CD14-positive monocyte (primary cell): ENCODE measurements around the gene SLC22A3. TPM values are rescaled to one million over a fixed set of nuclear protein-coding genes. Genes with fewer than 3 reads are reported as not detected.

ENCODE experiments used
- DNase-seq, 3 donors: peaks; one replicate each; pipeline ENCODE4 v3.0.0-alpha.2; 2011 to 2022
- H2AFZ ChIP-seq: 2 replicates; pipeline ENCODE4 v1.6.0; 2012; ENCODE audit warnings: mild to moderate bottlenecking, low read depth, low read length, inconsistent platforms; ENCODE audit not compliant: insufficient read depth, poor library complexity, severe bottlenecking
- H3K27ac ChIP-seq, 2 donors: 1 replicate in 1 of 2; 2 replicates in 1 of 2; pipeline ENCODE4 v1.5.1; 2012 to 2013; ENCODE audit warnings: low read length in 2 of 2, control low read depth in 1 of 2, inconsistent platforms in 1 of 2, low read depth in 1 of 2, mild to moderate bottlenecking in 1 of 2
- H3K27me3 ChIP-seq, 2 donors: one replicate each; pipeline versions ENCODE4 v1.6.0 to v1.6.1; 2011 to 2013; ENCODE audit warnings: low read length in 2 of 2; ENCODE audit not compliant: control insufficient read depth in 2 of 2, insufficient read depth in 2 of 2
- H3K36me3 ChIP-seq, 2 donors: replicated peaks in 1 of 2; 1 replicate in 1 of 2; 2 replicates in 1 of 2; pipeline versions ENCODE4 v1.5.1 to v1.6.1; 2012 to 2013; ENCODE audit warnings: low read length in 2 of 2, control low read depth in 1 of 2, inconsistent platforms in 1 of 2, mild to moderate bottlenecking in 1 of 2; ENCODE audit not compliant: insufficient read depth in 2 of 2, control insufficient read depth in 1 of 2
- H3K4me1 ChIP-seq, 2 donors: 1 replicate in 1 of 2; 2 replicates in 1 of 2; pipeline versions ENCODE4 v1.5.1 to v1.6.1; 2012 to 2013; ENCODE audit warnings: low read length in 2 of 2, control low read depth in 1 of 2, inconsistent platforms in 1 of 2, mild to moderate bottlenecking in 1 of 2, moderate library complexity in 1 of 2; ENCODE audit not compliant: insufficient read depth in 2 of 2, control insufficient read depth in 1 of 2
- H3K4me2 ChIP-seq: replicated peaks from 2 replicates; pipeline ENCODE3; 2012; ENCODE audit warnings: low read length, moderate library complexity, mild to moderate bottlenecking; ENCODE audit not compliant: poor library complexity, severe bottlenecking; ENCODE audit errors: extremely low read depth
- H3K4me3 ChIP-seq, 3 experiments: fragments of 200-600 bp in 1 of 3; sonication (generic) in 1 of 3; replicated peaks in 1 of 3; 1 replicate in 2 of 3; 2 replicates in 1 of 3; pipeline ENCODE4 v1.5.1; 2011 to 2013; ENCODE audit warnings: low read length in 3 of 3, mild to moderate bottlenecking in 3 of 3, control low read depth in 2 of 3, low read depth in 2 of 3, inconsistent platforms in 1 of 3, moderate library complexity in 1 of 3
- H3K79me2 ChIP-seq: 2 replicates; pipeline ENCODE4 v1.6.0; 2012; ENCODE audit warnings: mild to moderate bottlenecking, control low read depth, inconsistent platforms, low read length, moderate library complexity; ENCODE audit not compliant: insufficient read depth
- H3K9ac ChIP-seq: 2 replicates; pipeline ENCODE4 v1.6.0; 2017; ENCODE audit warnings: low read length, mild to moderate bottlenecking; ENCODE audit not compliant: insufficient read depth, poor library complexity, severe bottlenecking
- H3K9me3 ChIP-seq, 2 donors: replicated peaks in 1 of 2; 1 replicate in 1 of 2; 2 replicates in 1 of 2; pipeline versions ENCODE4 v1.5.1 to v1.6.1; 2012 to 2013; ENCODE audit warnings: low read length in 2 of 2, control low read depth in 1 of 2; ENCODE audit not compliant: control insufficient read depth in 1 of 2, insufficient read depth in 1 of 2
- H4K20me1 ChIP-seq: 2 replicates; pipeline ENCODE4 v1.6.0; 2012; ENCODE audit warnings: mild to moderate bottlenecking, low read length, control low read depth, moderate library complexity; ENCODE audit not compliant: insufficient read depth
- H3K27ac Mint-ChIP-seq, 7 donors: one replicate each; pipeline ENCODE4 v1.8.0; 2020; ENCODE audit warnings: mild to moderate bottlenecking in 7 of 7, mixed read lengths in 7 of 7, moderate library complexity in 6 of 7, inconsistent platforms in 2 of 7
- H3K27me3 Mint-ChIP-seq, 3 donors: one replicate each; pipeline ENCODE4 v1.8.0; 2021 to 2022; ENCODE audit warnings: low read depth in 3 of 3, mild to moderate bottlenecking in 3 of 3, mixed read lengths in 3 of 3, moderate library complexity in 3 of 3, inconsistent platforms in 1 of 3
- H3K36me3 Mint-ChIP-seq, 2 donors: one replicate each; pipeline ENCODE4 v1.8.0; 2020; ENCODE audit warnings: mixed read lengths in 2 of 2, inconsistent platforms in 1 of 2, mild to moderate bottlenecking in 1 of 2
- H3K4me1 Mint-ChIP-seq: one replicate; pipeline ENCODE4 v1.8.0; 2020; ENCODE audit warnings: mild to moderate bottlenecking, mixed read lengths
- H3K4me3 Mint-ChIP-seq, 2 donors: one replicate each; pipeline ENCODE4 v1.8.0; 2020; ENCODE audit warnings: mild to moderate bottlenecking in 2 of 2, mixed read lengths in 2 of 2, moderate library complexity in 1 of 2
- H3K9me3 Mint-ChIP-seq, 7 donors: one replicate each; pipeline ENCODE4 v1.8.0; 2020 to 2022; ENCODE audit warnings: mixed read lengths in 7 of 7, mild to moderate bottlenecking in 6 of 7, moderate library complexity in 6 of 7, inconsistent platforms in 2 of 7
- WGBS: methylation state at CpG from one replicate; pipeline ENCODE4 v1.1.5; 2013; ENCODE audit warnings: missing lambda C conversion rate; ENCODE audit not compliant: insufficient coverage; 5-methylcytosine and 5-hydroxymethylcytosine counted together
- intact Hi-C, 2 donors: fragments of 100-400 bp; cut with micrococcal nuclease; formaldehyde crosslinking; loops; one replicate each; pipeline versions ENCODE4 v1.15.0 to v1.15.1; 2023
- polyA plus RNA-seq, 3 donors: library from polyadenylated mRNA; depleted of rRNA in 1 of 3; unstranded in 2 of 3; stranded (reverse) in 1 of 3; fragments of 300-500 nt in 2 of 3; fragments of >200 nt in 1 of 3; fragmentation: Illumina TruSeq in 2 of 3; gene quantifications; 1 replicate in 2 of 3; 2 replicates in 1 of 3; pipeline ENCODE4 v1.2.3, GENCODE V29; 2012 to 2021
- TF ChIP-seq, protein P1 (sequence below): fragments of 200-600 bp; IDR thresholded peaks from one replicate; pipeline ENCODE4 v1.8.0; 2022; ENCODE audit warnings: antibody characterized with exemption, mild to moderate bottlenecking

SLC22A3 gene
- polyA plus RNA-seq, 3 donors = not detected

DNA sequence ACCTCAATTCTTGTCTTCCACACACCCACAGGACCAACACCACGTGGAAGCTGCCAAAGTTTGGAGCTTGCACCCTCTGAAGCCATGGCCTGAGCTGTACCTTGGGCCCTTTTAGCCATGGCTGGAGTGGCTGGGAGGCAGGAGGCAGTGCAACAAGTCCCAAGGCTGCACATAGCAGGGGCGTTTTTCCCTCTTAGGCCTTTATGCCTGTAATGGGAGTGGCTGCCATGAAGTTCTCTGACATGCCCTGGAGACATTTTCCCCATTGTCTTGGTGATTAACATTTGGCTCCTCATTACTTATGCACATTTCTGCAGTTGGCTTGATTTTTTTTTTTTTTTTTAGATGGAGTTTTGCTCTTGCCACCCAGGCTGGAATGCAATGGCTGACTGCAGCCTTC, 44.4 kb upstream of the SLC22A3 start:
- H3K4me3 Mint-ChIP-seq = no peak overlapping the region
- no peaks in the 10 kb centered on the region for H3K27me3 ChIP-seq
- H3K4me1 ChIP-seq = no peaks in the 10 kb centered on the region
- no peaks in the 10 kb centered on the region for H3K9me3 ChIP-seq
- H3K9ac ChIP-seq = no peak overlapping the region
- H3K4me2 ChIP-seq = no peak overlapping the region
- TF ChIP-seq, protein P1, sequence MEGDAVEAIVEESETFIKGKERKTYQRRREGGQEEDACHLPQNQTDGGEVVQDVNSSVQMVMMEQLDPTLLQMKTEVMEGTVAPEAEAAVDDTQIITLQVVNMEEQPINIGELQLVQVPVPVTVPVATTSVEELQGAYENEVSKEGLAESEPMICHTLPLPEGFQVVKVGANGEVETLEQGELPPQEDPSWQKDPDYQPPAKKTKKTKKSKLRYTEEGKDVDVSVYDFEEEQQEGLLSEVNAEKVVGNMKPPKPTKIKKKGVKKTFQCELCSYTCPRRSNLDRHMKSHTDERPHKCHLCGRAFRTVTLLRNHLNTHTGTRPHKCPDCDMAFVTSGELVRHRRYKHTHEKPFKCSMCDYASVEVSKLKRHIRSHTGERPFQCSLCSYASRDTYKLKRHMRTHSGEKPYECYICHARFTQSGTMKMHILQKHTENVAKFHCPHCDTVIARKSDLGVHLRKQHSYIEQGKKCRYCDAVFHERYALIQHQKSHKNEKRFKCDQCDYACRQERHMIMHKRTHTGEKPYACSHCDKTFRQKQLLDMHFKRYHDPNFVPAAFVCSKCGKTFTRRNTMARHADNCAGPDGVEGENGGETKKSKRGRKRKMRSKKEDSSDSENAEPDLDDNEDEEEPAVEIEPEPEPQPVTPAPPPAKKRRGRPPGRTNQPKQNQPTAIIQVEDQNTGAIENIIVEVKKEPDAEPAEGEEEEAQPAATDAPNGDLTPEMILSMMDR = no peak
- no peak overlapping the region for H3K27ac ChIP-seq
- H2AFZ ChIP-seq = no peak overlapping the region
- H3K36me3 ChIP-seq = no peaks in the 10 kb centered on the region
- no peaks in the 10 kb centered on the region for H4K20me1 ChIP-seq
- intact Hi-C loops = no loop called here
- H3K27ac Mint-ChIP-seq = no peak overlapping the region
- H3K27me3 Mint-ChIP-seq = peaks cover 2 to 4% (median 3%) of the 10 kb centered on the region in 3 donors
- H3K79me2 ChIP-seq = no peaks in the 10 kb centered on the region
- no peak for DNase-seq
- WGBS = 40% methylated on average over 2 of the region's 2 CpGs
- H3K4me1 Mint-ChIP-seq = no peaks in the 10 kb centered on the region
- no peak overlapping the region for H3K4me3 ChIP-seq
- peaks cover 0 to 9% (median 5%) of the 10 kb centered on the region in 7 donors for H3K9me3 Mint-ChIP-seq
- no peaks in the 10 kb centered on the region for H3K36me3 Mint-ChIP-seq

- Histone ChIP-seq H3K79me2 (no peaks in the 10 kb centered on the region), H3K36me3 (no peaks in the 10 kb centered on the region), H3K4me3 (no peak overlapping the region), H3K4me2 (no peak overlapping the region), H4K20me1 (no peaks in the 10 kb centered on the region), H3K4me1 (no peaks in the 10 kb centered on the region), H3K27ac (no peak overlapping the region), H3K9me3 (peaks cover 4 to 10% of the 10 kb centered on the region in 2 donors), H3K9ac (no peak overlapping the region), H2AFZ (no peak overlapping the region), H3K27me3 (no peaks in the 10 kb centered on the region)
- Mint-ChIP-seq H3K9me3 (peaks cover 1 to 12% (median 6%) of the 10 kb centered on the region in 7 donors), H3K4me1 (no peaks in the 10 kb centered on the region), H3K27me3 (peaks cover 2 to 4% (median 3%) of the 10 kb centered on the region in 3 donors), H3K4me3 (no peak overlapping the region), H3K36me3 (no peaks in the 10 kb centered on the region), H3K27ac (no peak overlapping the region)
- intact Hi-C loops = no loop called here
- TF ChIP-seq, protein P1 = no peak
- no peak for DNase-seq
- 62% methylated on average over 6 of the region's 7 CpGs for WGBS
Measured at GRCh38 chr6:160305926-160306713, 42.1 kb upstream of the SLC22A3 start.
